ENCODE data around the gene ZNF581. TPM values are rescaled to one million over a fixed set of nuclear protein-coding genes. Genes with fewer than 3 reads are reported as not detected.
A peak's percentile ranks its signal among the peaks of the same experiment; 100 is the strongest.

ZNF581 gene
- total RNA-seq, 4 donors from 2014 or later: 9.9 to 17.3 (median 13.7) TPM

GRCh38 chr19:55598034-55598433 lies 45.4 kb upstream of the ZNF581 start:
- H3K4me1 ChIP-seq: peaks cover 13 to 23% of the 10 kb centered on the region in 2 donors
- H3K27me3 ChIP-seq: no peaks in the 10 kb centered on the region
- intact Hi-C loops (cut with DNase I; ENCODE audit: low total_unique reads): loop anchor here (2.0 to 5.0 kb wide), 6 partner anchors 17 to 451 kb away; partner anchors contain the start of genes TNNT1, ZNF579 and ZNF628
- in situ Hi-C loops (cut with MboI; ENCODE audit: low sequenced_read_pairs in 4 of 4): loop anchor here in 1 of 4 donors (5.0 kb wide), 1 partner anchor 51 kb away; the partner anchor contains the start of gene SBK3
- DNase-seq (no peak), ATAC-seq (no peak)
- no peaks in the 10 kb centered on the region for H3K9me3 ChIP-seq
- no peak overlapping the region for H3K4me3 ChIP-seq
- TF ChIP-seq CTCF (IDR thresholded peaks at IDR 0.05 in 4 of 5, conservative IDR thresholded peaks at IDR 0.05 in 1 of 5) (no peak), POLR2A (IDR thresholded peaks at IDR 0.05) (no peak)
- peaks cover 0 to 10% of the 10 kb centered on the region in 2 donors for H3K36me3 ChIP-seq
- peak overlapping the region; percentile 97 to 100 (median 98) for H3K27ac ChIP-seq

GRCh38 chr19:55598719-55599467 lies 44.6 kb upstream of the ZNF581 start:
- peak; percentile 92 to 95 for DNase-seq
- Histone ChIP-seq H3K27ac (peak overlapping the region; percentile 97 to 100 (median 98)), H3K36me3 (peaks cover 0 to 10% of the 10 kb centered on the region in 2 donors), H3K27me3 (no peaks in the 10 kb centered on the region), H3K4me3 (peak overlapping the region; percentile 75 to 95 (median 86)), H3K4me1 (peaks cover 13 to 23% of the 10 kb centered on the region in 2 donors), H3K9me3 (no peaks in the 10 kb centered on the region)
- TF ChIP-seq POLR2A (IDR thresholded peaks at IDR 0.05) (peak; percentile 66 to 69), CTCF (IDR thresholded peaks at IDR 0.05 in 4 of 5, conservative IDR thresholded peaks at IDR 0.05 in 1 of 5) (no peak)
- in situ Hi-C loops (cut with MboI; ENCODE audit: low sequenced_read_pairs in 4 of 4): loop anchor here in 1 of 4 donors (5.0 kb wide), 1 partner anchor 52 kb away; the partner anchor contains the start of gene SBK3
- peak; percentile 50 for ATAC-seq
- intact Hi-C loops (cut with DNase I; ENCODE audit: low total_unique reads): loop anchor here (1.0 to 5.0 kb wide), 8 partner anchors 18 to 482 kb away; partner anchors contain the start of genes PPP1R12C, TNNT1, ZNF579 and ZNF628

GRCh38 chr19:55599468-55599841 lies 44.0 kb upstream of the ZNF581 start, which contains the start of gene FIZ1:
TSS of gene FIZ1 (minus strand) at chr19:55599517. CDS start at chr19:55597865, 1,652 bp downstream.
- Histone ChIP-seq H3K27me3 (no peaks in the 10 kb centered on the region), H3K4me1 (peaks cover 14 to 28% of the 10 kb centered on the region in 2 donors), H3K9me3 (no peaks in the 10 kb centered on the region), H3K27ac (peak within 1 kb of the TSS; percentile 97 to 100 (median 98)), H3K4me3 (peak within 1 kb of the TSS; percentile 75 to 95 (median 86)), H3K36me3 (peaks cover 0 to 10% of the 10 kb centered on the region in 2 donors)
- DNase-seq (peak; percentile 99), ATAC-seq (peak; percentile 74 to 78)
- TF ChIP-seq POLR2A (IDR thresholded peaks at IDR 0.05) (no peak), CTCF (IDR thresholded peaks at IDR 0.05 in 4 of 5, conservative IDR thresholded peaks at IDR 0.05 in 1 of 5) (no peak)
- intact Hi-C loops (cut with DNase I; ENCODE audit: low total_unique reads): loop anchor here (1.0 to 5.0 kb wide), 8 partner anchors 19 to 482 kb away; partner anchors contain the start of genes PPP1R12C, TNNT1, ZNF579 and ZNF628
- in situ Hi-C loops (cut with MboI; ENCODE audit: low sequenced_read_pairs in 4 of 4): loop anchor here in 1 of 4 donors (5.0 kb wide), 1 partner anchor 52 kb away; the partner anchor contains the start of gene SBK3

DNA sequence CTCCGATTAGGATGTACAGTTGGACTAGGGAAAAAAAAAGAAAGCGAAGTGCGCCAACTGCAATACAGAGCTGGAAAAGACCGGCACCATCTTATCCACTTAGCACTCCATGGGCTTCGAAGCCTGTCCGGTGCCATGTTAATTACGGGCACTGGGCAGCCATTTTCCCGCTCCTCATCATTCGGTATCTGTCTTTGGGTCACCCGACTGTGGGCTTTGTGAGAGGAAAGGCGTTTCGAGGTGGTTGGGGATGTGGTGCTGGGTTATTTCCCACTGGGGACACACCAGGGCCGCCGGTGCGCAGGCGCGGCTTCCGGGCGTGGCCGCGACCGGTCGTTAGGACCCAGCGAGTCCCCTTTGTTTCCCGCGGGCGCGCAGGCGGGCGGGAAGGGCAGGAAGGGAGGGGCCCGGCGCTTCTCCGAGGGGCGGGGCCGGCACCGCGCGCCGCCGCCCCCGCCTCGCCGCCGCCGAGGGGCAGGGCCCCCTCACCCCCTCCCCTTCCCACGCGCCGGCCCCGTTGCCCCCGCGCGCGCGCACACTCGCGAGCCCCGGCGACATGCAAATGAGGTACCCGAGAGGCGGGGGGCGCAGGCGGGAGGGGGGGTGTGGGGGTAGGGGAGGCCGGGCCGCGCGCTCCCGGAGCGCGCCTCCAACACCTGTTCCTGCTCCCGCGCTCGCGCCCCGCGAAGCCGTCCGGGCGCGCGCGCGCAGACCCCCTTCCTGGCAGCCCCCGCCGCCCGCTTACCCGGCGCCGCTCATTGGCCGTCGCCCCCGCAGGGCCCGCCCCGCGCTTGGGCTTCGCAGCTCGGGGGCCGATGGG lies 43.4 kb upstream of the ZNF581 start, which contains the start of gene ZNF524:
TSS of gene ZNF524 (plus strand) at position 447 of the 820 bp plus-strand sequence. CDS start 1,825 bp downstream, outside the sequence.
- Histone ChIP-seq H3K36me3 (peaks cover 0 to 10% of the 10 kb centered on the region in 2 donors), H3K27me3 (no peaks in the 10 kb centered on the region), H3K9me3 (no peaks in the 10 kb centered on the region), H3K27ac (peak within 1 kb of the TSS; percentile 97 to 100 (median 98)), H3K4me3 (peak within 1 kb of the TSS; percentile 75 to 95 (median 86)), H3K4me1 (peaks cover 20 to 25% of the 10 kb centered on the region in 2 donors)
- ATAC-seq (peak; percentile 75 to 81), DNase-seq (peak; percentile 82 to 88)
- intact Hi-C loops (cut with DNase I; ENCODE audit: low total_unique reads) (loop anchor here (1.0 to 10.0 kb wide), 11 partner anchors 19 to 1395 kb away; partner anchors contain the start of genes KMT5C, PPP1R12C, RPS9 and TNNT1), in situ Hi-C loops (cut with MboI; ENCODE audit: low sequenced_read_pairs in 4 of 4) (loop anchor here in 1 of 4 donors (5.0 kb wide), 1 partner anchor 53 kb away; the partner anchor contains the start of gene SBK3)
- peak in 1 of 5 experiments; percentile 22 for TF ChIP-seq CTCF (IDR thresholded peaks at IDR 0.05 in 4 of 5, conservative IDR thresholded peaks at IDR 0.05 in 1 of 5)
- peak in 1 of 2 donors; percentile 28 for TF ChIP-seq POLR2A (IDR thresholded peaks at IDR 0.05)

Data from gastrocnemius medialis (tissue), 4 donors.